ENCODE measurements around the gene KCNJ11. TPM values are rescaled to one million over a fixed set of nuclear protein-coding genes. Genes with fewer than 3 reads are reported as not detected.

Gene KCNJ11
- total RNA-seq, 1 donor from 2014 or later, result 4.0 TPM

GRCh38 chr11:17369094-17369493 is 19.4 kb downstream of the KCNJ11 start:
- DNase-seq (ENCODE audit: low spot score) (no peak), ATAC-seq (no peak)

- ATAC-seq (no peak), DNase-seq (ENCODE audit: low spot score) (no peak)
Observed at GRCh38 chr11:17368551-17368950, 19.9 kb downstream of the KCNJ11 start.

- DNase-seq (ENCODE audit: low spot score), result no peak
- no peak for ATAC-seq
Observed at GRCh38 chr11:17366495-17366894, 22.0 kb downstream of the KCNJ11 start.

GRCh38 chr11:17354601-17354991 is 33.9 kb downstream of the KCNJ11 start:
- DNase-seq (ENCODE audit: low spot score), result peak; percentile 64
- ATAC-seq, result peak; percentile 60

GRCh38 chr11:17353821-17354600 is 34.4 kb downstream of the KCNJ11 start:
- DNase-seq (ENCODE audit: low spot score), result no peak
- ATAC-seq, result no peak

- DNase-seq (ENCODE audit: low spot score) (peak; percentile 64), ATAC-seq (peak; percentile 76)
Observed at GRCh38 chr11:17352950-17353820, 35.3 kb downstream of the KCNJ11 start.

GRCh38 chr11:17351510-17352176 is 36.8 kb downstream of the KCNJ11 start, which contains the start of gene NCR3LG1:
Gene NCR3LG1 (plus strand): TSS chr11:17351800. CDS start chr11:17351970, 170 bp downstream.
- DNase-seq (ENCODE audit: low spot score), result peak; percentile 74
- ATAC-seq, result peak; percentile 75

GRCh38 chr11:17351172-17351509 is 37.3 kb downstream of the KCNJ11 start:
- no peak for ATAC-seq
- DNase-seq (ENCODE audit: low spot score), result no peak

- no peak for DNase-seq (ENCODE audit: low spot score)
- ATAC-seq, result no peak
Observed at GRCh38 chr11:17350455-17351171, 37.8 kb downstream of the KCNJ11 start.

- ATAC-seq, result no peak
Observed at GRCh38 chr11:17347676-17348075, 40.8 kb downstream of the KCNJ11 start.

GRCh38 chr11:17343907-17344306 is 44.6 kb downstream of the KCNJ11 start:
- DNase-seq (ENCODE audit: low spot score), result no peak
- no peak for ATAC-seq

More at GRCh38 chr11:17347676-17348075, 40.8 kb downstream of the KCNJ11 start:
- no peak for DNase-seq (ENCODE audit: low spot score)

- DNase-seq (ENCODE audit: low spot score), result no peak
- ATAC-seq, result no peak
Observed at GRCh38 chr11:17343257-17343656, 45.2 kb downstream of the KCNJ11 start.

Other genes with a start within 250 kb of the KCNJ11 start
- 20.5 TPM for gene PIK3C2A, start 180.7 kb downstream of the KCNJ11 start, total RNA-seq
- gene NUCB2, start 111.9 kb downstream of the KCNJ11 start, total RNA-seq, result 114 TPM
- 0.35 TPM for gene NCR3LG1, start 36.9 kb downstream of the KCNJ11 start, total RNA-seq
- gene ABCC8, start 88.2 kb upstream of the KCNJ11 start, total RNA-seq, result 0.83 TPM
- gene USH1C, start 155.8 kb upstream of the KCNJ11 start, total RNA-seq, result 1.2 TPM
- not detected for gene OTOG, start 158.6 kb upstream of the KCNJ11 start, total RNA-seq

Measured in left lobe of liver (tissue), 2 donors.